Naive thymus-derived CD4-positive, alpha-beta T cell (primary cell): ENCODE results near the gene MRPL40. TPM values are rescaled to one million over a fixed set of nuclear protein-coding genes. Genes with fewer than 3 reads are reported as not detected.

ENCODE experiments used
- ATAC-seq: fragments of 150-1000 bp; cut with Tn5 transposase; 2 replicates; pipeline ENCODE4 v1.10.0; 2021; ENCODE audit warnings: mild to moderate bottlenecking, moderate library complexity
- CTCF ChIA-PET: fragments of 350-600 bp; sonication (Branson Sonifier 250); formaldehyde crosslinking; loops from one replicate; lab custom pipeline; 2021; ENCODE audit warnings: antibody characterized with exemption; lab: Charles Lee
- POLR2A ChIA-PET: fragments of 350-600 bp; sonication (Branson Sonifier 250); formaldehyde crosslinking; loops from one replicate; lab custom pipeline; 2021; ENCODE audit warnings: antibody characterized with exemption, inconsistent platforms; lab: Charles Lee
- DNase-seq, 9 donors: peaks; one replicate each; pipeline versions ENCODE4 v3.0.0 to v3.0.0-alpha.2; 2020 to 2022; ENCODE audit warnings: mixed read lengths in 1 of 9
- H3K27ac ChIP-seq: one replicate; pipeline ENCODE4 v1.7.0; 2013; ENCODE audit warnings: mild to moderate bottlenecking, low read depth, low read length, moderate library complexity
- H3K27me3 ChIP-seq, 2 donors: one replicate each; pipeline ENCODE4 v1.7.0; 2013; ENCODE audit warnings: low read length in 2 of 2, mild to moderate bottlenecking in 2 of 2, moderate library complexity in 2 of 2; ENCODE audit not compliant: control insufficient read depth in 2 of 2, insufficient read depth in 2 of 2
- H3K36me3 ChIP-seq, 3 experiments: 1 replicate in 2 of 3; 2 replicates in 1 of 3; pipeline ENCODE4 v1.7.0; 2013; ENCODE audit warnings: low read length in 3 of 3, mild to moderate bottlenecking in 3 of 3, moderate library complexity in 1 of 3; ENCODE audit not compliant: insufficient read depth in 3 of 3, control insufficient read depth in 2 of 3
- H3K4me1 ChIP-seq, 2 donors: one replicate each; pipeline ENCODE4 v1.7.0; 2013; ENCODE audit warnings: low read length in 2 of 2, mild to moderate bottlenecking in 2 of 2, moderate library complexity in 1 of 2; ENCODE audit not compliant: control insufficient read depth in 2 of 2, insufficient read depth in 2 of 2
- H3K4me3 ChIP-seq: 2 replicates; pipeline ENCODE4 v1.7.0; 2013; ENCODE audit warnings: mild to moderate bottlenecking, low read length
- H3K9me3 ChIP-seq, 3 experiments: 1 replicate in 2 of 3; 2 replicates in 1 of 3; pipeline ENCODE4 v1.7.0; 2013; ENCODE audit warnings: low read length in 3 of 3; ENCODE audit not compliant: control insufficient read depth in 2 of 3
- H3K27ac Mint-ChIP-seq, 9 donors: one replicate each; pipeline ENCODE4 v1.8.0; 2020 to 2022; ENCODE audit warnings: mixed read lengths in 9 of 9, mild to moderate bottlenecking in 8 of 9, moderate library complexity in 5 of 9, inconsistent platforms in 2 of 9
- H3K27me3 Mint-ChIP-seq, 5 donors: one replicate each; pipeline ENCODE4 v1.8.0; 2021 to 2022; ENCODE audit warnings: mixed read lengths in 5 of 5, mild to moderate bottlenecking in 1 of 5
- H3K36me3 Mint-ChIP-seq, 5 donors: one replicate each; pipeline ENCODE4 v1.8.0; 2020 to 2022; ENCODE audit warnings: mixed read lengths in 5 of 5, mild to moderate bottlenecking in 3 of 5, inconsistent platforms in 1 of 5
- H3K4me1 Mint-ChIP-seq, 7 donors: one replicate each; pipeline ENCODE4 v1.8.0; 2020 to 2022; ENCODE audit warnings: mixed read lengths in 7 of 7, mild to moderate bottlenecking in 3 of 7, inconsistent platforms in 1 of 7
- H3K4me3 Mint-ChIP-seq, 10 donors: one replicate each; pipeline ENCODE4 v1.8.0; 2020 to 2022; ENCODE audit warnings: mild to moderate bottlenecking in 10 of 10, mixed read lengths in 10 of 10, moderate library complexity in 6 of 10, inconsistent platforms in 2 of 10
- H3K9me3 Mint-ChIP-seq, 11 donors: one replicate each; pipeline ENCODE4 v1.8.0; 2020 to 2022; ENCODE audit warnings: mixed read lengths in 11 of 11, mild to moderate bottlenecking in 4 of 11, inconsistent platforms in 1 of 11, moderate library complexity in 1 of 11
- intact Hi-C, 2 donors: fragments of 100-400 bp; cut with micrococcal nuclease; formaldehyde crosslinking; loops; one replicate each; pipeline ENCODE4 v1.15.1; 2023
- polyA plus RNA-seq, 2 donors: library from polyadenylated mRNA; unstranded; fragments of 300-500 nt; fragmentation: Illumina TruSeq; gene quantifications; one replicate each; pipeline ENCODE4 v1.2.3, GENCODE V29; 2021
- total RNA-seq, 6 experiments: library from RNA in 5 of 6; stranded (reverse) in 5 of 6; gene quantifications; 1 replicate in 5 of 6; 2 replicates in 1 of 6; pipeline ENCODE4 v1.2.3 and lab custom pipeline; 2021 to 2026

The MRPL40 gene
- total and polyA plus RNA-seq, 7 experiments from 2014 or later, result 11.5 to 72.1 (median 17.2) TPM

DNA sequence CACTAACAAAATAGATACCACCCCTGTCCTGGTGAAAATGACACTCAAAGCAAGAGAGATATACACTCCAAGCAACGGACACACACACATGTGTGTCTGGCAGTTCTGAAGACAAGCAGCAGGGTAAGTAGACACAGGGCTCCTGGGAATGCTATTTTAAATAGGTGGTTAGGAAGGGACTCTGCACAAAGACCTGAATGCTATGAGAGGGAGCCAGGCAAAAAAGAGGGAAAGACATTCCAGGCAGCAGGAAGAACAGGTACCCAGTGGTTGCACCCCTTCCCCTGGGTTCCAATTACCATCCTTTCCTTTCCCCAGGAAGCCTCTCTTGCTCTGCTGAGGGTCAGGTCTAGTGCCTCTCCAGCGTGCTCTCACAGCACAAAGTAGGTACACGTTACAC, 43.7 kb downstream of the MRPL40 start:
- POLR2A ChIA-PET, result no interaction called here
- H3K4me1 Mint-ChIP-seq, result peaks cover 24 to 48% (median 33%) of the 10 kb centered on the region in 7 donors

DNA sequence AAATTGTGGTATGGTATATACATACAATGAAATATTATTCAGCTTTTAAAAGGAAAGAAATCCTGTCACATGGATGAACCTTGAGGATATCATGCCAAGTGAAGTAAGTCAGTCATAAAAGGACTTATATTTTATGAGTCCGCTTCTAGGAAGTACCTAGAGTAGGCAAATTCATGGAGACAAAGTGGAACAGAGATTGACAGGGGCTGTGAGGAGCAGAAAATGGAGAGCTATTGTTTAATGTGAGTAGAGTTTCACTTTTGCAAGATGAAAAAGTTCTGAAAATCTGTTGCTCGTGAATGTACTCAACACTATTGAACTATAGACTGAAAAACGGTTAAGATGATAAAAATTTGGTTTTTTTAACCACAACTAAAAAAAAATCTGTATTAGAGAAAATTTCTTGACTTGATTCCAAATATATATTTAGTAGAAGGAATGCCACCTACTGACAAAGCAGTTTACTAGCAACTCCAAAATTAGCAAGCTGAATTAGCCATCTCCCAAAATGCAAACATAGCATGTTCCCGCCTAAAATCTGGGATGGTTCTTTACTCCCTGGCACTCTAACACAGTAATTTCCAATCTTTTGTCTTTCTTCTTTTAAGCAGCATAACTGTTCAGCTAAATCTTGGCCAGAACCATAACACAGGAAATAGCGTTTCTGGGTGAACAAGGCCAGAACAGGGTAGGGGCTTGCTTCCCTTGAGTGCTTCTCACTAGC, 45.1 kb downstream of the MRPL40 start:
- H3K4me3 ChIP-seq, result peak overlapping the region; percentile 85
- H3K4me1 Mint-ChIP-seq, result peaks cover 24 to 45% (median 33%) of the 10 kb centered on the region in 7 donors
- CTCF ChIA-PET, result interaction anchor here (0.6 to 2.3 kb wide), 5 partner anchors 78 to 479 kb away, joined by 3 to 13 read pairs (median 3); no protein-coding TSS in a partner anchor
- H3K9me3 Mint-ChIP-seq, result peaks cover 0 to 2% (median 0%) of the 10 kb centered on the region in 11 donors
- H3K36me3 Mint-ChIP-seq, result peaks cover 0 to 13% (median 3%) of the 10 kb centered on the region in 5 donors
- H3K27me3 ChIP-seq, result no peaks in the 10 kb centered on the region
- DNase-seq (peak in 6 of 9 donors; percentile 3 to 34 (median 15)), ATAC-seq (no peak)
- POLR2A ChIA-PET, result interaction anchor here (0.8 to 2.4 kb wide), 6 partner anchors 32 to 543 kb away, joined by 3 to 14 read pairs (median 4); partner anchors contain the start of genes HIRA and TANGO2
- peaks cover 4 to 29% (median 7%) of the 10 kb centered on the region in 3 experiments for H3K36me3 ChIP-seq
- H3K4me1 ChIP-seq, result peaks cover 17 to 19% of the 10 kb centered on the region in 2 donors
- peak overlapping the region; percentile 63 to 100 (median 85) for H3K27ac Mint-ChIP-seq
- H3K4me3 Mint-ChIP-seq, result peak overlapping the region; percentile 87 to 98 (median 92)
- H3K9me3 ChIP-seq, result no peaks in the 10 kb centered on the region
- peak overlapping the region; percentile 96 for H3K27ac ChIP-seq
- no peaks in the 10 kb centered on the region for H3K27me3 Mint-ChIP-seq
- intact Hi-C loops, result loop anchor here (1.0 to 10.0 kb wide), 9 partner anchors 30 to 1400 kb away; partner anchors contain the start of genes C22orf39 (in 2 of the 2), CLTCL1 (in 2 of the 2), PEX26 (in 1 of the 2) and SEPTIN5 (in 1 of the 2)

More for the DNA sequence above, 43.7 kb downstream of the MRPL40 start:
- DNase-seq (peak in 1 of 9 donors; percentile 9), ATAC-seq (no peak)
- Histone ChIP-seq H3K36me3 (peaks cover 16 to 44% (median 19%) of the 10 kb centered on the region in 3 experiments), H3K4me3 (no peak overlapping the region), H3K9me3 (no peaks in the 10 kb centered on the region), H3K27ac (no peak overlapping the region), H3K27me3 (no peaks in the 10 kb centered on the region), H3K4me1 (peaks cover 17 to 19% of the 10 kb centered on the region in 2 donors)
- H3K4me3 Mint-ChIP-seq, result peak overlapping the region in 1 of 10 donors; percentile 26
- H3K36me3 Mint-ChIP-seq, result peaks cover 0 to 27% (median 4%) of the 10 kb centered on the region in 5 donors
- no peaks in the 10 kb centered on the region for H3K27me3 Mint-ChIP-seq
- intact Hi-C loops, result loop anchor here (2.0 to 10.0 kb wide), 5 partner anchors 181 to 1399 kb away; partner anchors contain the start of genes CLTCL1 (in 2 of the 2), PEX26 (in 1 of the 2) and SEPTIN5 (in 1 of the 2)
- CTCF ChIA-PET, result no interaction called here
- H3K27ac Mint-ChIP-seq, result peak overlapping the region in 2 of 9 donors; percentile 26 to 34
- peaks cover 0 to 2% (median 0%) of the 10 kb centered on the region in 11 donors for H3K9me3 Mint-ChIP-seq

DNA sequence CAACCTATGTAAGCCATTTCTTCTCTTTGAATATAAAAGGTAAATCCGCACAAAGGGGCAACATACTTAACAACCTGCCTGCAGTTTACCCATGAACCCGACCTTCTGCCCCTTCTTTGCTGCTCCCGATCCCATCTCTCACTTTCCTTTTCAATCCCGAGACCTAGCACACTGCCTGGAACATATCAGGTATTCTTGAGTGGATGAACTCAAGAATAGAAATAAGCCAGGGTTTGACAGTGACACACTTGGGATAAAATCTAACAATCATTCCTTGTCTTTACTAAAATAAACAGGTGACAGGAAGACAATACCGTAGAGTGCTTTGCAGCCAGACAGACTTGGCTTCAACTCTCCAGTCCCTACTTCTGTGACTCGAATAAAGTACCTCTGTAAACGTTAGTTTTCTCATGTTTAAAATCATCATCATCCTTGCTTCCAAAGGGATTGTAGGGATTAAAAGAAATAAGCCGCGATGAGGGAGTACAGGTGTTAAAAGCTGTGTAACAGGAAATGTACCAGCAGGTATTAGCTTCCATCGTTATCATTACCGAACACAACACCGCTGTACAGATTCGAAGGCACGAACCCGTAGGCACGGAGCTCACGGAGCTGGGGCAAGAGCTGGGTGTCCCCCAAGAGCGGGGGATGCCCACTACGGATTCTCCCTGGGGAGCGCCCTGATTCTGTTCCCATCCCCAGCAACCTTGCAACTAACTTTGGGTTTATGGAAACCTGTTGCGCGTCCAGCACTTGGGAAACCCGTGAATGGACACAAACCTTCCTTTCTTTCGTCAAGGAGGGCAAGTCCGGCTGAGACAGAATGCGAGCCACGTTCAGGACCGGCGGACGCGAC, 45.9 kb downstream of the MRPL40 start:
- H3K4me3 ChIP-seq, result peak overlapping the region; percentile 85
- H3K27me3 ChIP-seq, result no peaks in the 10 kb centered on the region
- peaks cover 17 to 19% of the 10 kb centered on the region in 2 donors for H3K4me1 ChIP-seq
- Mint-ChIP-seq H3K4me1 (peaks cover 24 to 43% (median 33%) of the 10 kb centered on the region in 7 donors), H3K4me3 (peak overlapping the region; percentile 87 to 98 (median 92)), H3K27me3 (no peaks in the 10 kb centered on the region), H3K36me3 (peaks cover 0 to 9% (median 0%) of the 10 kb centered on the region in 5 donors), H3K27ac (peak overlapping the region; percentile 63 to 100 (median 85)), H3K9me3 (peaks cover 0 to 2% (median 0%) of the 10 kb centered on the region in 11 donors)
- peak in 8 of 9 donors; percentile 9 to 44 (median 33) for DNase-seq
- intact Hi-C loops, result loop anchor here (1.0 to 10.0 kb wide), 7 partner anchors 31 to 1401 kb away; partner anchors contain the start of genes C22orf39 (in 1 of the 2), CLTCL1 (in 1 of the 2), PEX26 (in 1 of the 2) and SEPTIN5 (in 1 of the 2)
- ATAC-seq, result no peak
- POLR2A ChIA-PET, result interaction anchor here (0.6 to 2.4 kb wide), 8 partner anchors 31 to 543 kb away, joined by 3 to 14 read pairs (median 4); partner anchors contain the start of genes C22orf39, HIRA and TANGO2
- H3K27ac ChIP-seq, result peak overlapping the region; percentile 96
- peaks cover 3 to 22% (median 4%) of the 10 kb centered on the region in 3 experiments for H3K36me3 ChIP-seq
- CTCF ChIA-PET, result interaction anchor here (0.7 to 2.3 kb wide), 7 partner anchors 77 to 152 kb away, joined by 3 to 13 read pairs (median 3); no protein-coding TSS in a partner anchor
- no peaks in the 10 kb centered on the region for H3K9me3 ChIP-seq

DNA sequence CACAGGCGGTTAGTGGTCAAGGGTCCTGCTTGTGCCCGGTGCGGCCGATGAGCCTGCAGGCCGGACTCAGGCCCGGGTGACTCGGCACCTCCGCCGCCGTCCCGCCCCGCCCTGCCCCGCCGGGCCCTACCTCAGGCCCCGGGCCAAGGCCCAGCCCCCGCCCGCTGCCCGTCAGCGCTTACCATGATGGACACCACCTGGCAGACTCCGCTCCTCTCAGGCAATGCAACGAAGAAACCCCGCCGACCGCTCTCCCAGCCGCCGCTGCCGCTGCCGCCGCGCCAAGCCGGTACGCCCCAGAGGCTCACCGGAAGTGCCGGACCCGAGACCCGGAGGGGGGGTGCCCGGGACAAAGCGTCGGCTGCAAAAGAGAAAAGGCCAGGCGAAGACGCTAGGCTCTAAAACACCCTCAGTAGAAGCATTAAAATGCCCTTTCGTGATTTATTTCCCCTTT, 46.6 kb downstream of the MRPL40 start, which contains the start of gene UFD1:
Gene UFD1 (minus strand): TSS at position 293 of the 454 bp plus-strand sequence. CDS start 108 bp downstream, at position 185.
- ATAC-seq, result peak; percentile 63
- CTCF ChIA-PET, result interaction anchor here (0.7 to 2.3 kb wide), 6 partner anchors 24 to 151 kb away, joined by 3 to 13 read pairs (median 3); no protein-coding TSS in a partner anchor
- Mint-ChIP-seq H3K4me3 (peak within 1 kb of the TSS; percentile 87 to 98 (median 92)), H3K4me1 (peaks cover 24 to 43% (median 33%) of the 10 kb centered on the region in 7 donors), H3K36me3 (peaks cover 0 to 5% (median 0%) of the 10 kb centered on the region in 5 donors), H3K27me3 (no peaks in the 10 kb centered on the region), H3K27ac (peak within 1 kb of the TSS; percentile 98 to 100 (median 99)), H3K9me3 (peaks cover 0 to 2% (median 0%) of the 10 kb centered on the region in 11 donors)
- H3K4me3 ChIP-seq, result peak within 1 kb of the TSS; percentile 85
- no peaks in the 10 kb centered on the region for H3K27me3 ChIP-seq
- intact Hi-C loops, result loop anchor here (1.0 to 10.0 kb wide), 13 partner anchors 32 to 1402 kb away; partner anchors contain the start of genes ESS2 (in 2 of the 2), C22orf39 (in 1 of the 2), CLTCL1 (in 1 of the 2) and DGCR2 (in 1 of the 2)
- peaks cover 17 to 19% of the 10 kb centered on the region in 2 donors for H3K4me1 ChIP-seq
- H3K36me3 ChIP-seq, result peaks cover 0 to 15% (median 3%) of the 10 kb centered on the region in 3 experiments
- peak in 5 of 9 donors; percentile 69 to 83 (median 77) for DNase-seq
- POLR2A ChIA-PET, result interaction anchor here (0.7 to 2.4 kb wide), 12 partner anchors 10 to 638 kb away, joined by 3 to 14 read pairs (median 4); partner anchors contain the start of genes C22orf39, HIRA and TRMT2A
- no peaks in the 10 kb centered on the region for H3K9me3 ChIP-seq
- H3K27ac ChIP-seq, result peak within 1 kb of the TSS; percentile 96

DNA sequence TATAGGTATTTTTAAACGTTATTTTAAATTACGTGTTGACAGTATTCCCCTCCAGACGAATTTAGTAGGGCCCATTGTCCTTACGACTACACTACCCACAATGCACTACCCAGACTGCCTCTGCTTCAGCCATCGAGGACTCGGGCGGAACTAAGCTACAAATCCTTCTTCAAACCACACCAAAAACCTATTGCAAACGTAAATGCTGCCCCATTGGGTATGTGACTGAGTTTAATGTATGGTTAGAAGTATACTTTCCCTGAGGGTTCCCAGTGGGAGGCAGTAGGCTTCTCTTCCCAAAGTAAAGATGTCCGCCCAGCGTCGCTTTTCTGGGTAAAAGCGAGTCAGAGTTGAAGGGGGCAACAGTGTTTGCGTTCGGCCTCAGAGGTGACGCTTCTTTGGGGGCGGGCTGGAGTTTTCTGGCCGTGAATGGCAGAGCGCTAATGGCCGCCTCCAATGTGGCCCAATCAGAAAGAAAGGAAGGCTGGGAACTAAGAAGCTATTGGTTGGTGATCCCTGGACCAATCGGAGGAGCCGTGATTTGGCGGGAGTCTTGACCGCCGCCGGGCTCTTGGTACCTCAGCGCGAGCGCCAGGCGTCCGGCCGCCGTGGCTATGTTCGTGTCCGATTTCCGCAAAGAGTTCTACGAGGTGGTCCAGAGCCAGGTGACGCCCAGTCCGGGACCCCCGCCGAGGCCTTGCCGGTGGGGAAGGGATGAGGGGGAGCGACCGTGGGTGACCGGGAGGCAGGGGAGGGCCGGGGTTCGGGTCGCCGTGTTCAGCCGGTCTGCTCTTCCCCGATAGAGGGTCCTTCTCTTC, 47.2 kb downstream of the MRPL40 start, which contains the start of gene CDC45:
Gene CDC45 (plus strand): TSS at position 566 of the 818 bp plus-strand sequence. CDS start 49 bp downstream, at position 615.
- Histone ChIP-seq H3K9me3 (no peaks in the 10 kb centered on the region), H3K27ac (peak within 1 kb of the TSS; percentile 96), H3K36me3 (peaks cover 0 to 11% (median 3%) of the 10 kb centered on the region in 3 experiments), H3K27me3 (no peaks in the 10 kb centered on the region), H3K4me3 (peak within 1 kb of the TSS; percentile 85), H3K4me1 (peaks cover 17 to 19% of the 10 kb centered on the region in 2 donors)
- Mint-ChIP-seq H3K36me3 (peaks cover 0 to 5% (median 0%) of the 10 kb centered on the region in 5 donors), H3K9me3 (peaks cover 0 to 2% (median 0%) of the 10 kb centered on the region in 11 donors), H3K4me3 (peak within 1 kb of the TSS; percentile 87 to 98 (median 92)), H3K4me1 (peaks cover 24 to 43% (median 33%) of the 10 kb centered on the region in 7 donors), H3K27ac (peak within 1 kb of the TSS; percentile 98 to 100 (median 99)), H3K27me3 (no peaks in the 10 kb centered on the region)
- DNase-seq (peak; percentile 75 to 96 (median 93)), ATAC-seq (peak; percentile 94)
- ChIA-PET POLR2A (interaction anchor here (0.6 to 1.9 kb wide), 20 partner anchors 10 to 638 kb away, joined by 3 to 7 read pairs (median 4); partner anchors contain the start of genes C22orf39, HIRA, MRPL40 and TRMT2A), CTCF (interaction anchor here (0.6 to 1.5 kb wide), 6 partner anchors 23 to 150 kb away, joined by 3 read pairs; no protein-coding TSS in a partner anchor)
- intact Hi-C loops, result loop anchor here (1.0 to 10.0 kb wide), 11 partner anchors 47 to 1402 kb away; partner anchors contain the start of genes ESS2 (in 2 of the 2), CLTCL1 (in 1 of the 2), DGCR2 (in 1 of the 2) and MRPL40 (in 1 of the 2)
